Measurements from ENCODE around the gene DDX49. TPM values are rescaled to one million over a fixed set of nuclear protein-coding genes. Genes with fewer than 3 reads are reported as not detected.
A peak's percentile ranks its signal among the peaks of the same experiment; 100 is the strongest.

Gene DDX49, protein sequence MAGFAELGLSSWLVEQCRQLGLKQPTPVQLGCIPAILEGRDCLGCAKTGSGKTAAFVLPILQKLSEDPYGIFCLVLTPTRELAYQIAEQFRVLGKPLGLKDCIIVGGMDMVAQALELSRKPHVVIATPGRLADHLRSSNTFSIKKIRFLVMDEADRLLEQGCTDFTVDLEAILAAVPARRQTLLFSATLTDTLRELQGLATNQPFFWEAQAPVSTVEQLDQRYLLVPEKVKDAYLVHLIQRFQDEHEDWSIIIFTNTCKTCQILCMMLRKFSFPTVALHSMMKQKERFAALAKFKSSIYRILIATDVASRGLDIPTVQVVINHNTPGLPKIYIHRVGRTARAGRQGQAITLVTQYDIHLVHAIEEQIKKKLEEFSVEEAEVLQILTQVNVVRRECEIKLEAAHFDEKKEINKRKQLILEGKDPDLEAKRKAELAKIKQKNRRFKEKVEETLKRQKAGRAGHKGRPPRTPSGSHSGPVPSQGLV
- 48.6 and 58.5 TPM in 2 replicates for total RNA-seq

DNA sequence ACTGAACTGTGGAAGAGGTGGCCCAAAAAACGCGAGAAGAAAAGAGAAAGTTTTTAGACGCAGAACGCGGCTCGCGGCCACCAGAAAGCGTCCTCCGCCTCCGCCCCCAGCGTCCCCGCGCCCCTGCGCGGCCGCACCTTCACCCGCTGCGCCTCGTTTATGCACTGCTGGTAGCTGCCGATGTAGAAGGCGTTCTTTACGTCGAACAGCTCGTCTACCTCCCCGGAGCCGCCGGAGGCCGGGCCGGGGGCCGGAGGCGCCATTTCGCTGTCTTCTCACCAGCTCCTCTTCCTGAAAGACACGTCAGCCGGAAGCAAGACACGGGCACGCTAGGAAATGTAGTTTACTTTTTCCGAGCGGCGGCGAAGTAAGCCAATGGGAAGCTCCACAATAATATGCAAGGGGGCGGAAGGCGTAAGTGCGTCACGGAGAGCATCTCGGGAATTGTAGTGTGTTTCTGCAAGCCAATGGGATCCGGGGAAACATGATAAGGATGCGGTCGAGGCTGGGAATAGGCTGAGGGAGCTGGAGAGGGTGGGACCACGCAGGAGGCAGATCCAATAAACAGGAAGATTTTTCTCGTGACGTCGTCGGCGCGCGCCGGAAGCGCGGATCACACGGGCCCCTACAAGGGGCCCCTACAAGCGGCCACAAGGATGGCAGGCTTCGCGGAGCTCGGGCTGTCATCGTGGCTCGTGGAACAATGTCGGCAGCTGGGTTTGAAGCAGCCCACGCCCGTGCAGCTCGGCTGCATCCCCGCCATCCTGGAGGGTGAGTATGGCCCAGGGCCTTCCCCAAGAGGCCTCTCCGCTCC lies at the start of gene DDX49, which contains the start of gene COPE:
TSS of gene DDX49 (plus strand) at position 630 of the 814 bp plus-strand sequence. CDS start at position 657, 27 bp downstream.
TSS of gene COPE (minus strand) at position 302 of the 814 bp plus-strand sequence. CDS start at position 263, 39 bp downstream.
- peak; percentile 98 for DNase-seq (ENCODE audit: low read depth)
- peak within 1 kb of the TSS; percentile 86 for H3K4me3 ChIP-seq (ENCODE audit: low read depth, low read length)
- TF ChIP-seq, protein P1, sequence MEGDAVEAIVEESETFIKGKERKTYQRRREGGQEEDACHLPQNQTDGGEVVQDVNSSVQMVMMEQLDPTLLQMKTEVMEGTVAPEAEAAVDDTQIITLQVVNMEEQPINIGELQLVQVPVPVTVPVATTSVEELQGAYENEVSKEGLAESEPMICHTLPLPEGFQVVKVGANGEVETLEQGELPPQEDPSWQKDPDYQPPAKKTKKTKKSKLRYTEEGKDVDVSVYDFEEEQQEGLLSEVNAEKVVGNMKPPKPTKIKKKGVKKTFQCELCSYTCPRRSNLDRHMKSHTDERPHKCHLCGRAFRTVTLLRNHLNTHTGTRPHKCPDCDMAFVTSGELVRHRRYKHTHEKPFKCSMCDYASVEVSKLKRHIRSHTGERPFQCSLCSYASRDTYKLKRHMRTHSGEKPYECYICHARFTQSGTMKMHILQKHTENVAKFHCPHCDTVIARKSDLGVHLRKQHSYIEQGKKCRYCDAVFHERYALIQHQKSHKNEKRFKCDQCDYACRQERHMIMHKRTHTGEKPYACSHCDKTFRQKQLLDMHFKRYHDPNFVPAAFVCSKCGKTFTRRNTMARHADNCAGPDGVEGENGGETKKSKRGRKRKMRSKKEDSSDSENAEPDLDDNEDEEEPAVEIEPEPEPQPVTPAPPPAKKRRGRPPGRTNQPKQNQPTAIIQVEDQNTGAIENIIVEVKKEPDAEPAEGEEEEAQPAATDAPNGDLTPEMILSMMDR (conservative IDR thresholded peaks at IDR 0.05; ENCODE audit: low read depth, low read length), result no peak

DNA sequence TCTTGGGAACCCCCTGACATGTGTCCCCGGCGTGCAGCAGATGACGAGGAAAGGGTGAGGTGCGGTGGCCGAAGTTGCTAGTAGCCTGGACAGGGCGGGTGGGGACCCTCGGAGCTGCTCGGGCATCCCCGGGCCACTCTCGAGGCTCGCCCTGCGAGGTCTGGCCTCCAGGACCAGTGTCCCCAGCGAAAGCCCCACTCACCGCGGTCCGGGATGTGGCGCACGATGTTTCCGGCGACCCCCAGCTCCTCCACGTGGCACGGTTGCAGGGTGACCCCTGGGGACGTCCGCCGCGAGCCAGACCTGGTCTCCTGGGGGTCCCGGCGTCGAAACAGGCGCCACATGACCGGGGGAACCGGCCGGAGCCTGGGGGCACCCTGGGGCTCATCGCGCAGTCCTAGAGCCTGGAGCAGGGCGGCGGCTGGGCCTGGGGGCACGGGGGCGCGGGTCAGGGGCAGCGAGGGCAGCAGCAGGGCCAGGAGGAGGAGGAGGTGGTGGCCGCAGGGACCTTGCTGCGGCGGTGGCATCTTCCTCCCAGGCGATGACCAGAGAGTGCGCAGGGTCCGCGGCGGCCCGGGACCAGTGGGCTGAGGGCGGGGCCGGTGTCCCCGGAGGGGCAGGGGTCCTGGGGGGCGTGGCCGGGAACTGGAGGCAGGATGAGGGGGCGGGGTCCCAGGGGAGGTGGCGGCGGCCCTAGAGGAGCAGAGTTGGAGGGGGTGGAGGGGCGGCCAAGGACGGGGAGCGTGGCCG lies 49.6 kb upstream of the DDX49 start:
- TF ChIP-seq, protein P1 (conservative IDR thresholded peaks at IDR 0.05; ENCODE audit: low read depth, low read length), result no peak
- no peak overlapping the region for H3K4me3 ChIP-seq (ENCODE audit: low read depth, low read length)
- DNase-seq (ENCODE audit: low read depth), result no peak

DNA sequence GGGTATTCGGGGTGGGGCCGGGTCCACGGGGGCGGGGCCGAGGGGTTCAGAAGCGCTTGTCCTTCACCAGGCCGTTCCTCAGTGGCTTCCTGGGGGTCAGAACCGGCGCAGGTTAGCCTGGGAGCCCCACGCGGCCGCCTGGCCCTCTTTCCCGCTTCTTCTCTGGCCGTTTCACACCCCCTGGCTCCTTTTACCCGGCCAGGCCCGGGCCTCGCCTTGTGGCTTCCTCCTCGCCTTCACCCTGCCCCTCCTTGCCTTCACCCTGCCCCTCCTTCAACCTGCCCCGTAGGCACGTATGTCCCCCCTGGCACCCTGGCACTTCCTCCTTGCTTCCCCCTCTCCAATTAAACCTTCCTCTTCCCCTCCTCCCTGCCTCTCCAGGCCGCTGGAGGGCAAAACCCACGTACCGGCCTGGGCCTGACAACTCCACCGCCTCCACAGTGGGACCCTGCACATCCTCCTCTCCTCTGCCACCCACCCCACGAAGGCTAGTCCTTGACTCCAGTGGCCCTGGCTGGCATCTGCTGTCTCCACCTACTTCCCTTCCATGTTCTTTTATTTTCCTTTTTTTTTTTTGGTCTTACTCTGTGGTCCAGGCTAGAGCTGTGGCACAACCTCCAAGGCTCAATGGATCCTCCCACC lies 48.9 kb upstream of the DDX49 start:
- DNase-seq (ENCODE audit: low read depth), result no peak
- TF ChIP-seq, protein P1 (conservative IDR thresholded peaks at IDR 0.05; ENCODE audit: low read depth, low read length), result no peak
- no peak overlapping the region for H3K4me3 ChIP-seq (ENCODE audit: low read depth, low read length)

DNA sequence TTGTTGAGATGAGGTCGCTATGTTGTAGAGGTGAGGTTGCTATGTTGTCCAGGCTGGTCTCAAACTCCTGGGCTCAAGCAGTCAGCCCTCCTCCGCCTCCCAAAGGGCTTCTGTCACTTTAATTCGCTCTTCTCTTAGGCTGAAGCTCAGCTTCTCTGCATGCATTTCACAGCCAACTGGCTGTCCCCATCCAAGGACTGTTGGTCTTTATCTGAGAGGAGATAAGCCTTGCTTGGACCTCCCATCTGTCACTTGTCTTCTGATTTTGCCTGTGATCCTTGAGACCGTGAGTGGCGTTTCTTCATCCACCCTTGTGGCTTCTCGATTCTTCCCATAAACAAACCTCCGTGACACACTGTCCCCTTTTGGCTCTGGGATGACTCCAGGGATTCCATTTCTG lies 48.0 kb upstream of the DDX49 start:
- no peak overlapping the region for H3K4me3 ChIP-seq (ENCODE audit: low read depth, low read length)
- TF ChIP-seq, protein P1 (conservative IDR thresholded peaks at IDR 0.05; ENCODE audit: low read depth, low read length), result no peak
- DNase-seq (ENCODE audit: low read depth), result no peak

DNA sequence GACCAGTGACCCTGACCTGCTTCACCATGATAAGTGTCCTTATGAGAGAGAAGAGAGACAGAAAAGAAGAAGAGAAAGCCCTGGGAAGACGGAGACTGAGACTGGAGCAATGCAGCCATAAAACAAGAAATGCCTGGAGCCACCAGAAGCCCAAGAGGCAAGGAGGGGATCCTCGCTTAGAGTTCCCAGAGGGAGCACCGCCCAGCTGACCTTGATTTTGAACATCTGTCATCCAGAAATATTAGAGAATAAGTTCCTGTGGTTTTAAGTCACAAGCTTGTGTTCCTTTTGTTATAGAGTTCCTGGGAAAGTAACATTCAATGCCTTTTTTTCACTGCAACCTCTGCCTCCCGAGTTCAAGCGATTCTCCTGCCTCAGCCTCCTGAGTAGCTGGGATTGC lies 43.8 kb upstream of the DDX49 start:
- no peak overlapping the region for H3K4me3 ChIP-seq (ENCODE audit: low read depth, low read length)
- TF ChIP-seq, protein P1 (conservative IDR thresholded peaks at IDR 0.05; ENCODE audit: low read depth, low read length), result no peak
- DNase-seq (ENCODE audit: low read depth), result no peak

DNA sequence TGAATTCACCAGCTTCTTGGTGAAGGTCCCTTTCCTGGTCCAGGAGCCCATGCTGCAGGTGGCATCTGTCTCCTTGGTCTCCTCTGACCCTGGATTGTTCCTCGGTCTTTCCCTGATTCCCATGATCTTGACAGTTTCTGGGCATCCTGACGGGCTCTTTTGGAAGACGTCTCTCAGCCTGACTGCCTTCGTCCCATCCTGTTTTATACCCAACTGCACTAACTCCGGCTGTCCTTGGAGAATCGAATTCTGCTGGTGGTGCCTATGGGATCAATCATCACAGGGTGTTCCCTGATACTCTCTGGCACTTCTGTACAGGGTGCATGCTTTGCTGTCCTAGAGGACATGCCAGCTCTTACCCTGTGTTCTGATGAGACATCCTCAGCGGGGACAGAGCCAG lies 42.6 kb upstream of the DDX49 start:
- TF ChIP-seq, protein P1 (conservative IDR thresholded peaks at IDR 0.05; ENCODE audit: low read depth, low read length), result no peak
- no peak overlapping the region for H3K4me3 ChIP-seq (ENCODE audit: low read depth, low read length)
- DNase-seq (ENCODE audit: low read depth), result no peak

Data from epithelial cell of proximal tubule (primary cell).